NCI-H1694 (cell line): ENCODE results near the gene PCSK1N.
A peak's percentile ranks its signal among the peaks of the same experiment; 100 is the strongest.
"Not testable (repeated sequence)": the region's sequence is repeated elsewhere in the genome, so short reads cannot be mapped to it uniquely, and the experiment has no call there.

Experiments used
- DNase-seq: peaks from one replicate; lab custom pipeline; 2025; lab: John Stamatoyannopoulos, UW

Gene PCSK1N

GRCh38 chrX:48823053-48823452 lies 12.4 kb downstream of the PCSK1N start:
- DNase-seq = no peak

DNA sequence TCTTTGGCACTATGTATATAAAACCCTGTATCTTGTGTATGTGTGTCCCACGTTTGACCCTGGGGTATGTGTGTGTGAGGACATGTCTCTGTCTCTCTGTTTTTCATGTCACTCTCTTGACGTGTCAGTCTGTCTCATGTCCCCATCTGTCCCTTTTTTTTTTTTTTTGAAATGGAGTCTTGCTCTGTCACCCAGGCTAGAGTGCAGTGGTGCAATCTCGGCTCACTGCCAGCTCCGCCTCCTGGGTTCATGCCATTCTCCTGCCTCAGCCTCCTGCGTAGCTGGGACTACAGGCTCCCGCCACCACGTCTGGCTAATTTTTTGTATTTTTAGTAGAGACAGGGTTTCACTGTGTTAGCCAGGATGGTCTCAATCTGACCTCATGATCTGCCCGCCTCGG lies 16.0 kb downstream of the PCSK1N start:
- DNase-seq = not testable (repeated sequence)

DNA sequence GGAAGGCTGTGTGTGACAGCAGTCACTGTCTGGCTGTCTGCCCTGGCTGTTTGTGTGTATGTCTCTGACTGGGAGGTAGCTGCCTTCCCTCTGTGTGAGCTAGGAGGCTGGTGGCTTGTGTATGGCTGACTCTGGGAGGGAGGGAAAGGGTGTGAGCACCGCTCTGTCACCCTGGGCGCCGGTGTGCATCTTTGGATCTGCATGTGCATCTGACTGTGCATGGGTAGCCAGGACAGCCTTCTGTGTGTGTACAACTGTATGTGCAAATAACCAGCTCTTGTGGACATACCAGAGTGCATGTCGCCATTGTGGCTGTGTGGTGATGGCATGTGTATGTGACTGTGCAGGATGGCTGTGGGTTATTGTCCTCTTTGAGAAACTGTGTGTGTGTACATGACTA lies 16.5 kb downstream of the PCSK1N start:
- DNase-seq = peak; percentile 13

DNA sequence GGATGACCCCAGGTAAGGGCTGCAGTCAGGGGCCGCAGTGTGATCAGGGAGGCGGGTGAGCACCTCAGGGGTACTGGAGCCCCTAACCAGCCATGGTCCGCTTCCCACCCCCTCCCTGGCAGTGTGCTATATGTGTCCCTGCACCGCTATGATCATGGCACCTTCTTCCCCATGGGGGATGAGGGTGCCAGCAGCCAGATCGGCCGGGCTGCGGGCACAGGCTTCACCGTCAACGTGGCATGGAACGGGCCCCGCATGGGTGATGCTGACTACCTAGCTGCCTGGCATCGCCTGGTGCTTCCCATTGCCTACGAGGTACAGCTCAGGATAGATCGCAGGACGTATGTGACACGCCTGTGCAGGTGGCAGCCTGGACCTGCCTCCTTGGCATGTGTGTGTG lies 17.3 kb downstream of the PCSK1N start:
- no peak for DNase-seq

GRCh38 chrX:48816014-48816810 lies 19.2 kb downstream of the PCSK1N start:
- DNase-seq = peak; percentile 17

DNA sequence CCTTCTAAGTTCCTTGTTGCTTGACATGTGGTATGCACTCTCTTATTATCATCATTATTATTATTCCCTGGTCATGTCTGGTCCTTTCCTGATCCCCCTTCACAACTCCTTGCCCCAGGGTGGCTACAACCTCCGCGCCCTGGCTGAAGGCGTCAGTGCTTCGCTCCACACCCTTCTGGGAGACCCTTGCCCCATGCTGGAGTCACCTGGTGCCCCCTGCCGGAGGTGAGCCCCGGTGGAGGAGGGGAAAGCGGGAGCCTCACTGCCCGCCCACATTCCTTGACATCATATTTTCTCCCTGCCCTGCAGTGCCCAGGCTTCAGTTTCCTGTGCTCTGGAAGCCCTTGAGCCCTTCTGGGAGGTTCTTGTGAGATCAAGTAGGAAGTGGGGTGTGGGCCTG lies 20.1 kb downstream of the PCSK1N start:
- no peak for DNase-seq

DNA sequence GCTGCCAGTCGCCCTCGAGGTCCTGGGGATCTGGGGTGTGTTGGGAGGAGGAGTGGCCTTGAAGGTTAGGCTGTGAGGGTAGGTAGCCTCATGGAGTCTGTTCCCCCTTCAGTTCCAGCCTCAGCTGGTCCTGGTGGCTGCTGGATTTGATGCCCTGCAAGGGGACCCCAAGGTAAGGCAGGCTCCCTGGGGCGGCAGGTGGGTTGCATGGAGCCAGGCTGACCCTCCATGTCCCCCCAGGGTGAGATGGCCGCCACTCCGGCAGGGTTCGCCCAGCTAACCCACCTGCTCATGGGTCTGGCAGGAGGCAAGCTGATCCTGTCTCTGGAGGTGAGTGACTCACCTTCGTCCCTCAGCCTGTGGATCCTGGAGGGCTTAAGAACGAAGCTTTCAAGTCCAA lies 20.7 kb downstream of the PCSK1N start:
- no peak for DNase-seq

DNA sequence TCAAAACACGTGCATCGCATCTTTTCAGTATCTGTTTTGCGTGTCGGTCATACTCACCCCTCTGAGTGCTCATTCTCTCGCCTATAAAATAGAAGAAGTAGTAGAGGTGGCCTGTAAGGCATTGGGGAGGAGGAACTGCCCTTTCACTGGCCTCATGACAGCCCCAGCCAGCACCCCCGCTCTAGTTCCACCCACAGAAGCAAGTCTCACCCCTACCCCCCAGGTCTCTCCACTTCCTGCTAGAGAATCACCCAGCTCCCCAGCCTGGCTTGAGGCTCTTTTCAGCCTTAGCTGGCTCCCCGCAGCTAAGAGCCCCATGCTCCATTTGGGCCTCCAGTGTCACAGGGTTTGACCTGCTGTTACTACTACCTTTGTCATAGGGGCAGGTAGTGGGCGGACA lies 21.8 kb downstream of the PCSK1N start:
- no peak for DNase-seq

- DNase-seq = no peak
Observed at GRCh38 chrX:48806081-48806480, 29.3 kb downstream of the PCSK1N start.

DNA sequence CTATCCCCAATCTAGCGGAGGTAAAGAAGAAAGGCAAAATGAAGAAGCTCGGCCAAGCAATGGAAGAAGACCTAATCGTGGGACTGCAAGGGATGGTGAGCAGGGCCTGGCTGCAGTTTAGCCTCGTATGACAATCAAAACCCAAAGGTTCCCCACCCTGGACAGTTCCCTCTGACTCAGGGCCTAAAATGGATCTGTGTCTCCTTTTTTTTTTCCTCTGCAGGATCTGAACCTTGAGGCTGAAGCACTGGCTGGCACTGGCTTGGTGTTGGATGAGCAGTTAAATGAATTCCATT lies 32.6 kb downstream of the PCSK1N start:
- no peak for DNase-seq

DNA sequence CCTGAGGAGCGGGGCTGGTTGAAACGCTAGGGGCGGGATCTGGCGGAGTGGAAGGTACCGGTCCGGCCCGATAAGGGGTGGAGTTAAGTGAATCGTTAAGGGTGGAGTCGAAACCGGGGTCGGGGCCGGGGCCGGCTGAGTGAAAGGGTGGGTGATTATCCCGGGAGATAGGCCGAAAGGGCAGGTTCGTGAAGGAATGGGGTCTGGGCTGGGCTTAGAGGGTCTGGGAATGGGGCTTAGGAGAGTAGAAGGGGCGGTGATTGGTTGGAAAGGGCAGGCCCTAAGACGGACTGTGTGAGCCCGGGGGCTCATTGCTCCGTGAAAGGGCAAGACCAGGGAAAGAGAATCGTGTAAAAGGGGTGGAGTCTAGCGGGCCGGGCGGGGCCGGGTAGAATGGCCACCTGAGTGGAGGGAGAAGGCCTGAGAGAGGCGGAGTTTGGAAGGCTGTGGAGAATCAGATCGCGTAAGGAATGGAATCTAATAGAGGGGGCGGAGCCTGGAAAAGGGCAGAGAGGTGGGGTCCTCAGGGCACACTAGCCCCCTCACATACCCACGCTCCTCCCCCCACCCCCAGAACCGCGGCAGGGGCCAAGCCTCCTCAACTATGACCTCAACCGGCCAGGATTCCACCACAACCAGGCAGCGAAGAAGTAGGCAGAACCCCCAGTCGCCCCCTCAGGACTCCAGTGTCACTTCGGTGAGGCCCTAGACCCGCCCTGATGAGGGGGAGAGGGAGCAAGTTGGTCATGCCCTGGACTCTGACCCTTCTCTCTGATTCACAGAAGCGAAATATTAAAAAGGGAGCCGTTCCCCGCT lies 33.1 kb downstream of the PCSK1N start:
- DNase-seq = peak; percentile 85

- DNase-seq = peak; percentile 97
Observed at GRCh38 chrX:48801280-48802088, 33.9 kb downstream of the PCSK1N start, which contains the start of gene HDAC6. TSS of gene HDAC6 (plus strand) at chrX:48802067. CDS start at chrX:48802693, 626 bp downstream.

DNA sequence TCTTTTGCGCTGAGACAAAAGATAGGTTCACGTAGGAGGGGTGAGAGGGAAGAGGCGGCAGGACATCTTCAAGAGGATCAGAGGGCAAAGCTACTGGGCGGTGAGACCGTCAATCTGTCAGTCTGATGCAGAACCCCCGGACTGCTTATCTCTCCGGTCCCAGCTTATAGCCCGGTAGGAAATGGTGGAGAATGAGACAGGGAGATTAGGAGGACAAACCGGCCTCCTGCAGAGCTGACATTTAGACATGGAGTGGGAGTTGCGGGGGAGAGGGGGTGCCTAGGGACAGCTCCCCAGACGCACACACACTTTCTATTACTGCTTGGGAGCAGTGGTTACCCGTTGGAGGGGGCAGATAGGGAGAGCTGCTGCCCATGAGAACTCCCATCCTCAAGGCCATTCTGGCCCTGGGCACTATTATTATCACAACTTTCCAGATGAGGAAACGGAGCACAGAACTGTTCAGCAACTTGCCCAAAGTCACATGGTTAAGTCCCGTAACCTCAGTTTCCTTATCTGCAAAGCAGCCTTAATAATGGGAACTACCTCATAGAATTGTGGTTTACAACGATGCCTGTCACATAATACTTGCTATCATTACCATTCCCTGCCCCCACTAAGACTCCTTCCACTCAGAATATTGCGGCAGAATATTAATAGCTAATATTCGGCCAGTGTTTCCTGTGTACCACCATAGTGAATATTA lies 34.7 kb downstream of the PCSK1N start:
- DNase-seq = no peak

DNA sequence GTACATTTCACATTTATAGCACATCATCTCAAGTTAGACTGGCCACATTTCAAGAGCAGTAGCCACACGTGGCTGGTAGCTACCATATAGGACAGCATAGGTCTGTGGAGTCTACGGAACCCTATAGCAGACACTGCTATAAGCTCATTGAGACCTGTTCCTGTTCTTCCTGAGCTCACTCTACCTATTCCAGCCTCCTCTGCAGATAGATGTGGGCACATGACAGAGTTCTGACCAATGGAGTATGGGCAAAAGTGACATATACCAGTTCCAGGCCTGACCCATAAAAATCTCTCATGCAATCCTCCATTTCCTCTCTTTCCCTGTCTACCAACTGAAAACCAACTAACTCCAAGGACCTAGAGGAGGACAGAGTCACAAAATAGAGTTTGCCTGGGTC lies 37.1 kb downstream of the PCSK1N start:
- DNase-seq = no peak

DNA sequence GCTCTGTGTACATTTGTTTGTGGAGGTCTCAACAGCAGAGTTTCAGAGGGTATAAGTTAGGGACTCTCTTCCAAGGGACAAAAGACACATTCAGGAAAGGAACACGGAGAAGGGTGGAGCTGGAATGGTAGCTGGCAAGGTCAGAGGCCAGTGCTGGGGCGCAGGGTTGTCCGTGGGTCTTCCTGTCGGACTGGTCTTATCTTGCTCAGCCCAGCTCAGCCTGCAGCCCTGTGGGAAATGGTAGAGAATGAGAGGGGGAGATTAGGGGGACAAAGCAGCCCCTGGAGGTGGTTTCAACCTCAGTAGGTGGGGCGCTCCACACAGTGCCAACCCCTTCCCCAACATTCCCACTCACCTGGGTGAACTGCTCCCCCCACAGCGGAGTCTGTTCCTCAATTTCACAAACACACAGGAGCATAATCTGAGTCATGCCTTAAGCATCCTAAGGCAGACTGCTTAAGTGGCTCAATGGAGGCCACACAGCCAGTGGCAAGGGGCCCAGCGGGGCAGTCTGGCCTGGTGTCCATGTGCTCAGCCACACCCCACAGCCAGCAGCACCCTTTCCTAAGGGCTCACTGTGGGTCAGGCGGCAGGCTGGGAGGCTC lies 40.4 kb downstream of the PCSK1N start:
- no peak for DNase-seq

DNA sequence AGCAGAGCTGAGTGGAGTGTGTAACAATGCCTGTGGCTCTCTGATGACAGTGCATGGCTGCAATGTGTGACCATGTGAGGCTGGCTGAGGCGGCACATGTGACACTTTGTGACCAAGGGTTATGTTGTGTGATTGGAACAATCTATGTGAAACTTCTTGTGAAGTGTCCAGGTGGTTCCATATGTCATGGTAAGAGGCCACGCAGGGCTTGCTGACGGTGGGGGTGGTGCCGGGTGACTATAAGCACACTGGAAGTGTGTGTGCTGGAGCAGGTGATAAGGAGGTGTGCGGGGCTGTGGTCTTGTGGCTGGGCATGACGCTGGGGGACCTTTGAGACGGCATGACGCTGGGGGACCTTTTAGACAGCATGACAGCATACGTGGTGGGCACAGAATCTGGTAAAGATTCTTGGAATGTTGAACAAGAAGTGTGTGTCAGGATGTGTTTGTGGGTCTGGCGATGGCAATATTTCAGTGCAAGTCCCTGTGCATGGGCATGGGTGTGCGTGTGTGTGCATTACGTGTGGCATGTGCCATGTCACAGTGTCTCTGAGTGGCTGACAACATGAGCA lies 41.0 kb downstream of the PCSK1N start:
- DNase-seq = no peak

DNA sequence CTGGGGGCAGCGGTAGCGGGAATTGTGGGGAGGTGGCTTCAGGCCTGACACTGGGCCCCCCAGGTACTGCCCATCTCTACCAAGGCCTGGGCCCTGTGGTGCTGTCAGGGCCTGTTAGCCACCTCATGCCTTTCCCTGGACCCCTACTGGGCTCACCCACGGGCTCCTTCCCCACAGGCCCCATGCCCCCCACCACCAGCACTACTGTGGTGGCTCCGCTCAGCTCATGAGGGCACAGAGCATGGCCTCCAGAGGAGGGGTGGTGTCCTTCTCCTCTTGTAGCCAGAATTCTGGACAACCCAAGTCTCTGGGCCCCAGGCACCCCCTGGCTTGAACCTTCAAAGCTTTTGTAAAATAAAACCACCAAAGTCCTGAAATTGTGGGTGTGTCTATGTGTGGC lies 41.5 kb downstream of the PCSK1N start:
- no peak for DNase-seq

GRCh38 chrX:48792219-48792618 lies 43.2 kb downstream of the PCSK1N start:
- no peak for DNase-seq

DNA sequence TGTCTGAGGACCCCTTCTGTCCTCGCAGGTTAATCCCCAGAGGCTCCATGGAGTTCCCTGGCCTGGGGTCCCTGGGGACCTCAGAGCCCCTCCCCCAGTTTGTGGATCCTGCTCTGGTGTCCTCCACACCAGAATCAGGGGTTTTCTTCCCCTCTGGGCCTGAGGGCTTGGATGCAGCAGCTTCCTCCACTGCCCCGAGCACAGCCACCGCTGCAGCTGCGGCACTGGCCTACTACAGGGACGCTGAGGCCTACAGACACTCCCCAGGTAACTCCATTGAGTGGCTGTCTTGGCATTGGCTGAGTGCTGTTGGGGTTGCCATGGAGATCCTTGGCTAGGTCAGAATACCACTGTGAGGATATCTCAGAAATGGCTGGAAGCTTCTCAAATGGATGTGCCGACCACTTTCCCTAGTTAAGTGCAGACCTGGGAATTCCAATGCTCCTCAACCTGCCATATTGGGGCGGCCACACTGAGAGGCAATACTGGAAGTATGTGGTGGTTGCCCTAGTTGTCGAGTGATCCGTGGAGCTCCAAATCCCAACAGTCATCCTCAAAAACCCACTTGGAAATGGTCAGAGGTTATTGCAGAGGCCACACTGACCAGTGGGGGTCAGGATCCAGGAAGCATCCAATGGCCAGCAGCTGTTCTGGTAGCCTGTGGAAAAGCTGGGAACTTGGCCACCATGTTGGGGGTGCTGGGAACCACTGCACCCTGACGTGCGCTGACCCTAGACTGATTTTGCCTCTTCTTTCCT lies 44.2 kb downstream of the PCSK1N start:
- no peak for DNase-seq

DNA sequence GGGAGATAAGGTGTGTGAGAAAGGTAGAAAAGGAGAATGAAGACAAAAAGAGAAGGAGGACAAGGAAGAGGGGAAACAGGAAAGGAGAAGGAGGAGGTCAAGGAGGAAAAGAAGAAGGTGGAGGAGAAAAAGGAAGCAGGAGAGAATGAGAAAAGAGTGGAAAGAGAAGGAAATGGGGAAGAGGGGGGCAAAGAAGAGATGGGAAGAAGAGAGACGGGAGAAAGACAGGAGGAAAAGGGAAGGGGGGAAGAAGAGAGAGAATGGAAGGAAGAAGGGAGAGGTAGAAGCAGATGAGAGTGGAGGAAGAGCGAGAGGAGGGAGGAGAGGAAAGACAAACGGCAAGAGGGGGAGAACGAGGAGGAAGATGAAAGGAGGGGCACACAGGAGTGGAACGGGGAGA lies 44.9 kb downstream of the PCSK1N start:
- DNase-seq = no peak
